Smooth muscle cell (in vitro differentiated cells): ENCODE results near the gene L1CAM. TPM values are rescaled to one million over a fixed set of nuclear protein-coding genes. Genes with fewer than 3 reads are reported as not detected.
A peak's percentile ranks its signal among the peaks of the same experiment; 100 is the strongest.

ENCODE experiments used
- DNase-seq: peaks from one replicate; lab custom pipeline; 2025; ENCODE audit not compliant: unreplicated experiment; lab: John Stamatoyannopoulos, UW
- H2AFZ ChIP-seq: fragments of 200-600 bp; sonication (generic); 2 replicates; pipeline ENCODE4 v1.6.0; 2016; ENCODE audit warnings: antibody characterized with exemption, low read depth, mild to moderate bottlenecking
- H3F3A ChIP-seq: fragments of 200-600 bp; sonication (generic); 2 replicates; pipeline ENCODE4 v1.6.0; 2017; ENCODE audit warnings: antibody characterized with exemption, low read depth
- H3K27ac ChIP-seq: fragments of 200-600 bp; sonication (generic); 2 replicates; pipeline ENCODE4 v1.5.1; 2016; ENCODE audit warnings: low read depth, mild to moderate bottlenecking
- H3K27me3 ChIP-seq: fragments of 200-600 bp; sonication (generic); 2 replicates; pipeline ENCODE4 v1.6.1; 2016; ENCODE audit warnings: low read depth, mild to moderate bottlenecking
- H3K36me3 ChIP-seq: fragments of 200-600 bp; sonication (generic); 2 replicates; pipeline ENCODE4 v1.5.1; 2016; ENCODE audit warnings: low read depth
- H3K4me1 ChIP-seq: fragments of 200-600 bp; sonication (generic); 2 replicates; pipeline ENCODE4 v1.5.1; 2016; ENCODE audit warnings: low read depth
- H3K4me2 ChIP-seq: fragments of 200-600 bp; sonication (generic); 2 replicates; pipeline ENCODE4 v1.6.0; 2016; ENCODE audit warnings: mild to moderate bottlenecking
- H3K4me3 ChIP-seq: fragments of 200-600 bp; sonication (generic); 2 replicates; pipeline ENCODE4 v1.5.1; 2016; ENCODE audit warnings: mild to moderate bottlenecking
- H3K79me2 ChIP-seq: fragments of 200-600 bp; sonication (generic); 2 replicates; pipeline ENCODE4 v1.6.0; 2016; ENCODE audit warnings: low read depth, mild to moderate bottlenecking
- H3K9ac ChIP-seq: fragments of 200-600 bp; sonication (generic); 2 replicates; pipeline ENCODE4 v1.6.0; 2016; ENCODE audit warnings: low read depth
- H3K9me3 ChIP-seq: fragments of 200-600 bp; sonication (generic); replicated peaks from 2 replicates; pipeline ENCODE4 v1.5.1; 2016; ENCODE audit warnings: low read depth
- H4K20me1 ChIP-seq: fragments of 200-600 bp; sonication (generic); 2 replicates; pipeline ENCODE4 v1.6.0; 2016; ENCODE audit warnings: low read depth
- WGBS: methylation state at CpG from one replicate; pipeline ENCODE4 v1.1.7; 2016; ENCODE audit warnings: low lambda C conversion rate; 5-methylcytosine and 5-hydroxymethylcytosine counted together
- polyA plus RNA-seq: library from polyadenylated mRNA; unstranded; fragments of >200 nt; fragmentation: Nextera tagmentation; extraction: Ambion mirVana; gene quantifications from 2 replicates; pipeline ENCODE4 v1.2.1, GENCODE V29; 2016
- total RNA-seq: library from RNA; depleted of rRNA; stranded (reverse); fragments of >200 nt; gene quantifications from 2 replicates; pipeline ENCODE4 v1.2.3, GENCODE V29; 2014
- TF ChIP-seq, protein P1 (sequence below): fragments of 200-600 bp; sonication (generic); IDR thresholded peaks from 2 replicates; pipeline ENCODE4 v1.5.1; 2017; ENCODE audit warnings: borderline replicate concordance, mild to moderate bottlenecking, antibody characterized with exemption; ENCODE audit not compliant: insufficient read depth, poor library complexity, severe bottlenecking

L1CAM gene
- total and polyA plus RNA-seq, 2 experiments from 2014 or later: 27.2 to 68.7 TPM

DNA sequence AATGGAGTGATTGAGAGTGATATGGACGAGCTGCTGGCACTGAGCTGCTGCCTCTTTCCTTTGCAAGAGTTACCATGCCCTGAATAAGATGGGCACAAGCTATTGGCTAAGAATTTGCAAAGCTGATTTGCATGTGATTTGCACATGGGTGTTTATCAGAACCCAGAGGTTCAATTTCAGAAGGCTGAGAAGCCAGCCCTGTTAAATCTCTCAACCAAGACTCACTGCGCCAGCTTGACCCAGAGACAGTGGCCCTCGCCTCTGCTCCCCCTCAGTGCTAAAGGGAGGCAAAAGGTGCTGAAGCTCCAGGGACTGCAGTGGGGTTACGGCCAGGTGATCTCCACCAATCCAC is 39.4 kb upstream of the L1CAM start:
- no peak for DNase-seq
- TF ChIP-seq, protein P1, sequence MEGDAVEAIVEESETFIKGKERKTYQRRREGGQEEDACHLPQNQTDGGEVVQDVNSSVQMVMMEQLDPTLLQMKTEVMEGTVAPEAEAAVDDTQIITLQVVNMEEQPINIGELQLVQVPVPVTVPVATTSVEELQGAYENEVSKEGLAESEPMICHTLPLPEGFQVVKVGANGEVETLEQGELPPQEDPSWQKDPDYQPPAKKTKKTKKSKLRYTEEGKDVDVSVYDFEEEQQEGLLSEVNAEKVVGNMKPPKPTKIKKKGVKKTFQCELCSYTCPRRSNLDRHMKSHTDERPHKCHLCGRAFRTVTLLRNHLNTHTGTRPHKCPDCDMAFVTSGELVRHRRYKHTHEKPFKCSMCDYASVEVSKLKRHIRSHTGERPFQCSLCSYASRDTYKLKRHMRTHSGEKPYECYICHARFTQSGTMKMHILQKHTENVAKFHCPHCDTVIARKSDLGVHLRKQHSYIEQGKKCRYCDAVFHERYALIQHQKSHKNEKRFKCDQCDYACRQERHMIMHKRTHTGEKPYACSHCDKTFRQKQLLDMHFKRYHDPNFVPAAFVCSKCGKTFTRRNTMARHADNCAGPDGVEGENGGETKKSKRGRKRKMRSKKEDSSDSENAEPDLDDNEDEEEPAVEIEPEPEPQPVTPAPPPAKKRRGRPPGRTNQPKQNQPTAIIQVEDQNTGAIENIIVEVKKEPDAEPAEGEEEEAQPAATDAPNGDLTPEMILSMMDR: no peak
- 86% methylated on average over 4 of the region's 4 CpGs for WGBS

DNA sequence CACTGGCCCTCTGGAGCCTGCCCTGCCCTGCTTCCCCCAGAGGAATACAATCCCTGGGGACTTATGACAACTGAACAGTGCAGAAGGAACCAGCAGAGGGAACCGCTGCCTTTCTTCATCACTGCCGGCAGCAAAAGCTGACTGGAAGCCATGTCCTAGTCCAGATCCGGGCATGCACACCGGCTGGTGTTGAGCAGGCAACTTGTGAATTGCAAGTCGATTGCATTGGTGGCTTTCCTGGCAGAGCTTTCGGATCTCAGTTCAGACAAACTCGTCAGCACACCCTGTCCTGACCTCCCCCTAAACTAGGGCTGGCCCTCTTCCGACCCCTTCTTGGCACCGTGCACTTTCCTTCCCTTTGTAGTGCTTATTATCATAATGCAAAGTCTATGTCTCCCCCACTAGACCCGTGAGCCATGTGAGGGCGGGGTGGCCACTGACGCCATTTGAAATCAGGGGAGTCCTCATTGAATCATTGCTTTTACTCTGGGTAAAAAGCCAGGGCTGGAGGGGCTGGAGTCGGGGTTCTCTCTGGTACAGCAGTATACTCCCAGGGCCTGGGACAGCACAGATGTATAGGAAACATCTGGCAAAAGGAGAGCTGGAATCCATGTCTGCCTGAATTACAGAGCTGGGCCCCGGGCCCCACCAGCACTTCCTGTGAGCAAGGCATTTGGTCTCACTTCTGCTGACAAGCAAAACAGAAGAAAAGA is 38.3 kb upstream of the L1CAM start:
- no peak for DNase-seq
- H3K4me2 ChIP-seq: no peak overlapping the region
- TF ChIP-seq, protein P1: no peak
- no peaks in the 10 kb centered on the region for H3K4me1 ChIP-seq
- no peak overlapping the region for H3K9ac ChIP-seq
- H3K79me2 ChIP-seq: no peaks in the 10 kb centered on the region
- no peak overlapping the region for H3K4me3 ChIP-seq
- no peaks in the 10 kb centered on the region for H3F3A ChIP-seq
- H3K36me3 ChIP-seq: no peaks in the 10 kb centered on the region
- H2AFZ ChIP-seq: no peak overlapping the region
- no peaks in the 10 kb centered on the region for H3K27me3 ChIP-seq
- WGBS: 63% methylated on average over 14 of the region's 14 CpGs
- no peaks in the 10 kb centered on the region for H4K20me1 ChIP-seq
- H3K27ac ChIP-seq: no peak overlapping the region
- no peaks in the 10 kb centered on the region for H3K9me3 ChIP-seq

More for the DNA sequence above, 39.4 kb upstream of the L1CAM start:
- H2AFZ ChIP-seq: no peak overlapping the region
- H3K27me3 ChIP-seq: no peaks in the 10 kb centered on the region
- H3K9me3 ChIP-seq: no peaks in the 10 kb centered on the region
- H3F3A ChIP-seq: no peaks in the 10 kb centered on the region
- H3K4me1 ChIP-seq: no peaks in the 10 kb centered on the region
- H3K79me2 ChIP-seq: no peaks in the 10 kb centered on the region
- no peak overlapping the region for H3K9ac ChIP-seq
- peak overlapping the region; percentile 20 for H3K4me3 ChIP-seq
- no peaks in the 10 kb centered on the region for H3K36me3 ChIP-seq
- H3K4me2 ChIP-seq: peak overlapping the region; percentile 87
- H3K27ac ChIP-seq: no peak overlapping the region
- no peaks in the 10 kb centered on the region for H4K20me1 ChIP-seq

DNA sequence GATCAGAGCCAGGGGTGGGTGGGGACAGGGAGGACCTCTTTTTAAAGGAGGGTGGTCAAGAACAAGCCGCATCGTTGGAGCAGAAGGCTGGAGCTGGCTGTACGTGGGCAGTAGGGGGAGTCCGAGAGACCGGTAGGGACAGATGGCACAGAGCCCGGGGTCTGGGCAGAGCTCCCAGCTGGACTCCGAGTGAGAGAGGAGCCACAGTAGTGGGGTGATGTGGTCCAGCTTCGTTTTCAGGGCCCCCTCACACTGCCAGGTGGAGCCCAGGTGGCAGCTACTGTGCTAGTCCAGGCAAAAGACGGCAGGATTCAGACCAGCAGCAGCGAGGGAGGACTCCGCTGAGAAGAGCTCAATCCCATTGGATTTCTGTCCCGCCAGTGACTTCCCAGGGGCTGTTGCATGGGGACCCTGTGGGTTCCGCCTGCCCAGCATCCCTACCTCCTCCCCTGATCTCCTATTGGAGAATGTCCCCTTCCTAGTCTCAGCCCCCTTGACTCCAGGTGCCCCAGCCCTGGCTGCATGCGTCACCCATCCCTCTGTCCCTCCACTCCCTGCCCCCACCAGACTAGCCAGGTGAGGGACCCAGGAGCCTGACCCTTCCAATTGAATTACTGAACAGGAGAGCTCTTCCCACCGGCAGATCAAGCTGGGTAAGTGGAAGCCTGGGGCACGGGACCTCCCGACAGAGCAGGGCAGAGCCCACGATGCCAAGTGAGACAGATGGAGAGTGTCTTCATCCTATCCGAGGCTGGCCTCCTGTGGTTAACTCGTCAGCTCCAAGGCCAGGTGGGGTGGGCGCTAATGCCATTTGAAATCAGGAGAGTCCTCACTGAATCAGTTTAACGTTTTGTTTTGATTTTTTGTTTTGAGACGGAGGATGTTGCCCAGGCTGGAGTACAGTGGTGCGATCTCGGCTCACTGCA is 37.2 kb upstream of the L1CAM start:
- no peak overlapping the region for H3K27ac ChIP-seq
- no peak overlapping the region for H2AFZ ChIP-seq
- no peaks in the 10 kb centered on the region for H3K36me3 ChIP-seq
- TF ChIP-seq, protein P1: peak; percentile 2
- no peak overlapping the region for H3K4me2 ChIP-seq
- no peaks in the 10 kb centered on the region for H3K79me2 ChIP-seq
- H3K9me3 ChIP-seq: no peaks in the 10 kb centered on the region
- 81% methylated on average over 25 of the region's 25 CpGs for WGBS
- H4K20me1 ChIP-seq: no peaks in the 10 kb centered on the region
- H3K4me1 ChIP-seq: no peaks in the 10 kb centered on the region
- no peaks in the 10 kb centered on the region for H3K27me3 ChIP-seq
- no peak overlapping the region for H3K9ac ChIP-seq
- no peak for DNase-seq
- no peaks in the 10 kb centered on the region for H3F3A ChIP-seq
- H3K4me3 ChIP-seq: no peak overlapping the region
